ENCODE results near the gene SLC25A51.

SLC25A51 gene

DNA sequence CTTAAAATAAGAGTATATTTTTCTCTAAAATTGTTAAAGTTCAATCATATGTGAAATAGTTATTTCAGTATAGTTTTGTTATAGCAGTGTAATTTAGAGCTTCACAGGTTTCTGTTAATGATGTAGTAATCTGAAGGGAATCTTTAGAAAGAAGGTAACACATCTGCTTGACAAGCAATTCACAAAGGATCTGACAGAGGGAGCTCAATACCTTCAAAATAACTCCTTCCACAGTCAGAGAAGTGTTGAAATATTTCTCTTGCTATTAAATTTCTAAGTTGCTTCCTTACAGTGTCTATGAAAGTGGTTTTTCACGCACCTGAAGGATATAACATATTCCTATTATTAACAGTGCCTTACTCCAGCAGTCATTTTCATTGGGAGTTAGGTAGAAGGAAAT, 44.9 kb downstream of the SLC25A51 start:
- Histone ChIP-seq H3F3A (ENCODE audit: insufficient read depth, low read length) (no peaks in the 10 kb centered on the region), H2AFZ (ENCODE audit: low read length) (no peak overlapping the region), H3K9me3 (replicated peaks; ENCODE audit: insufficient read depth, low read length) (no peaks in the 10 kb centered on the region), H3K4me2 (ENCODE audit: low read depth, low read length) (no peak overlapping the region), H3K27ac (ENCODE audit: low read length) (no peak overlapping the region), H3K4me1 (ENCODE audit: low read length) (no peaks in the 10 kb centered on the region), H3K27me3 (replicated peaks; ENCODE audit: insufficient read depth, low read length) (no peaks in the 10 kb centered on the region), H4K20me1 (ENCODE audit: insufficient read depth, low read length) (no peaks in the 10 kb centered on the region), H3K4me3 (ENCODE audit: low read length) (no peak overlapping the region), H3K9me2 (replicated peaks; ENCODE audit: insufficient read depth, low read length) (no peaks in the 10 kb centered on the region), H3K36me3 (replicated peaks; ENCODE audit: insufficient read depth, low read length) (no peaks in the 10 kb centered on the region; the same call in 1 of the 2 replicates), H3K79me2 (ENCODE audit: low read length) (no peaks in the 10 kb centered on the region), H3K9ac (ENCODE audit: low read length) (no peak overlapping the region)
- DNase-seq: no peak
- TF ChIP-seq, protein P1, sequence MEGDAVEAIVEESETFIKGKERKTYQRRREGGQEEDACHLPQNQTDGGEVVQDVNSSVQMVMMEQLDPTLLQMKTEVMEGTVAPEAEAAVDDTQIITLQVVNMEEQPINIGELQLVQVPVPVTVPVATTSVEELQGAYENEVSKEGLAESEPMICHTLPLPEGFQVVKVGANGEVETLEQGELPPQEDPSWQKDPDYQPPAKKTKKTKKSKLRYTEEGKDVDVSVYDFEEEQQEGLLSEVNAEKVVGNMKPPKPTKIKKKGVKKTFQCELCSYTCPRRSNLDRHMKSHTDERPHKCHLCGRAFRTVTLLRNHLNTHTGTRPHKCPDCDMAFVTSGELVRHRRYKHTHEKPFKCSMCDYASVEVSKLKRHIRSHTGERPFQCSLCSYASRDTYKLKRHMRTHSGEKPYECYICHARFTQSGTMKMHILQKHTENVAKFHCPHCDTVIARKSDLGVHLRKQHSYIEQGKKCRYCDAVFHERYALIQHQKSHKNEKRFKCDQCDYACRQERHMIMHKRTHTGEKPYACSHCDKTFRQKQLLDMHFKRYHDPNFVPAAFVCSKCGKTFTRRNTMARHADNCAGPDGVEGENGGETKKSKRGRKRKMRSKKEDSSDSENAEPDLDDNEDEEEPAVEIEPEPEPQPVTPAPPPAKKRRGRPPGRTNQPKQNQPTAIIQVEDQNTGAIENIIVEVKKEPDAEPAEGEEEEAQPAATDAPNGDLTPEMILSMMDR (IDR thresholded peaks at IDR 0.05; ENCODE audit: low read length): peak; percentile 16; the same call in 1 of the 2 replicates
- no peak for TF ChIP-seq EZH2phosphoT487 (IDR thresholded peaks at IDR 0.05; ENCODE audit: low read length)
- no peak for TF ChIP-seq EZH2 (optimal IDR thresholded peaks at IDR 0.05; ENCODE audit: low read depth, low read length)

DNA sequence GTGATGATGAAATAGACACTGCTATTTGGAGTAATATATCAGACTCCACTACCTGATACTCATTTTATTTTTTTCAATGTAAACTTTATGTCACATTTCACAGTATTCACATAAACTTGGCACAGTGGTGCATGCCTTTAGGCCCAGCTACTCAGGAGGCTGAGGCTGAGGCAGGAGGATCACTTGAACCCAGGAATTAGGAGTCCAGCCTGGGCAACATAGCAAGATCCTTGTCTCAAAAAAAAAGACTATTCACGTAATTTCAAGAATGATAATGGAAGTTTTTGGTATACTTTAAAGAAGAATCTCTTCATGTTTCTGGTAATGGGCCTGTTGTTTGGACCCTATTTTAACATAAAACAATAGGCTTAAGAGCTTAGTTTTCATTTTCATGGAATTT, 47.4 kb downstream of the SLC25A51 start:
- Histone ChIP-seq H3K4me3 (ENCODE audit: low read length) (no peak overlapping the region), H3F3A (ENCODE audit: insufficient read depth, low read length) (no peaks in the 10 kb centered on the region), H3K9ac (ENCODE audit: low read length) (no peak overlapping the region), H3K27ac (ENCODE audit: low read length) (no peak overlapping the region), H3K4me2 (ENCODE audit: low read depth, low read length) (no peak overlapping the region), H3K36me3 (replicated peaks; ENCODE audit: insufficient read depth, low read length) (no peaks in the 10 kb centered on the region; the same call in 1 of the 2 replicates), H3K9me2 (replicated peaks; ENCODE audit: insufficient read depth, low read length) (no peaks in the 10 kb centered on the region), H3K4me1 (ENCODE audit: low read length) (no peaks in the 10 kb centered on the region), H3K9me3 (replicated peaks; ENCODE audit: insufficient read depth, low read length) (no peaks in the 10 kb centered on the region), H4K20me1 (ENCODE audit: insufficient read depth, low read length) (no peaks in the 10 kb centered on the region), H3K27me3 (replicated peaks; ENCODE audit: insufficient read depth, low read length) (no peaks in the 10 kb centered on the region), H2AFZ (ENCODE audit: low read length) (no peak overlapping the region), H3K79me2 (ENCODE audit: low read length) (no peaks in the 10 kb centered on the region)
- DNase-seq: no peak
- TF ChIP-seq EZH2 (optimal IDR thresholded peaks at IDR 0.05; ENCODE audit: low read depth, low read length) (no peak), EZH2phosphoT487 (IDR thresholded peaks at IDR 0.05; ENCODE audit: low read length) (no peak)
- TF ChIP-seq, protein P1 (IDR thresholded peaks at IDR 0.05; ENCODE audit: low read length): no peak

DNA sequence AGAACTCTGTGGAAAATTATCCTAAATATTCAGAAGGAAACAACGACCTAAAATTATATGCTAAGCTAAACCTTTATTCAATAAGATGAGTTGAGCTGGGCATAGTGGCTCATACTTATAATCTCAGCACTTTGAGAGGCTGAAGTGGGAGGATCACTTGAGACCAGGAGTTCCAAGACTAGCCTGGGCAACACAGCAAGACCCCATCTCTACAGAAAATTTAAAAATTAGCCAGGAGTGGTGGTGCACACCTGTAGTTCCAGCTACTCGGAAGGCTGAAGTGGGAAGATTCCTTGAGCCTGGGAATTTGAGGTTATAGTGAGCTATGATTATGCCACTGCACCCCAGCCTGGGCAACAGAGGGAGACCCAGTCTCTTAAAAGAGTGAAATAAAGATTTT, 51.7 kb downstream of the SLC25A51 start:
- Histone ChIP-seq H4K20me1 (ENCODE audit: insufficient read depth, low read length) (no peaks in the 10 kb centered on the region), H3K79me2 (ENCODE audit: low read length) (no peaks in the 10 kb centered on the region), H3K4me3 (ENCODE audit: low read length) (no peak overlapping the region), H3K9me2 (replicated peaks; ENCODE audit: insufficient read depth, low read length) (no peaks in the 10 kb centered on the region), H3K9ac (ENCODE audit: low read length) (no peak overlapping the region), H2AFZ (ENCODE audit: low read length) (no peak overlapping the region), H3K4me1 (ENCODE audit: low read length) (no peaks in the 10 kb centered on the region), H3K36me3 (replicated peaks; ENCODE audit: insufficient read depth, low read length) (no peaks in the 10 kb centered on the region; the same call in 1 of the 2 replicates), H3K27ac (ENCODE audit: low read length) (no peak overlapping the region), H3K4me2 (ENCODE audit: low read depth, low read length) (no peak overlapping the region), H3K27me3 (replicated peaks; ENCODE audit: insufficient read depth, low read length) (no peaks in the 10 kb centered on the region), H3F3A (ENCODE audit: insufficient read depth, low read length) (no peaks in the 10 kb centered on the region), H3K9me3 (replicated peaks; ENCODE audit: insufficient read depth, low read length) (no peaks in the 10 kb centered on the region)
- TF ChIP-seq, protein P1 (IDR thresholded peaks at IDR 0.05; ENCODE audit: low read length): no peak
- TF ChIP-seq EZH2phosphoT487 (IDR thresholded peaks at IDR 0.05; ENCODE audit: low read length) (no peak), EZH2 (optimal IDR thresholded peaks at IDR 0.05; ENCODE audit: low read depth, low read length) (no peak)
- no peak for DNase-seq
